Activated T-helper 1 cell treated with anti-CD3 and anti-CD28 coated beads, Interleukin-2, amount 50 U/mL, for 16 hours (primary cell): Measurements from ENCODE around the gene THSD8.

ENCODE experiments used
- DNase-seq, 2 donors: peaks; one replicate each; pipeline ENCODE4 v3.0.0-alpha.2; 2020; ENCODE audit warnings: low read depth in 1 of 2, low spot score in 1 of 2

The THSD8 gene

GRCh38 chr19:12779162-12779993 lies 22.5 kb upstream of the THSD8 start:
- no peak for DNase-seq

- no peak for DNase-seq
Observed at GRCh38 chr19:12782174-12782423, 19.8 kb upstream of the THSD8 start.

- DNase-seq = peak; percentile 80 to 93
Observed at GRCh38 chr19:12782424-12783290, 19.2 kb upstream of the THSD8 start.

- no peak for DNase-seq
Observed at GRCh38 chr19:12783291-12783848, 18.5 kb upstream of the THSD8 start.

GRCh38 chr19:12783849-12784393 lies 17.9 kb upstream of the THSD8 start:
- DNase-seq = no peak

GRCh38 chr19:12784394-12784870 lies 17.4 kb upstream of the THSD8 start:
- DNase-seq = no peak

GRCh38 chr19:12784871-12785430 lies 16.9 kb upstream of the THSD8 start:
- no peak for DNase-seq

GRCh38 chr19:12785431-12786031 lies 16.3 kb upstream of the THSD8 start:
- no peak for DNase-seq

GRCh38 chr19:12786141-12786870 lies 15.6 kb upstream of the THSD8 start:
- DNase-seq = no peak

GRCh38 chr19:12786952-12787351 lies 14.9 kb upstream of the THSD8 start:
- no peak for DNase-seq

- no peak for DNase-seq
Observed at GRCh38 chr19:12787458-12787857, 14.4 kb upstream of the THSD8 start.

- DNase-seq = no peak
Observed at GRCh38 chr19:12788042-12788681, 13.7 kb upstream of the THSD8 start.

- DNase-seq = peak in 1 of 2 donors; percentile 45
Observed at GRCh38 chr19:12788682-12789097, 13.2 kb upstream of the THSD8 start.

GRCh38 chr19:12789098-12789903 lies 12.6 kb upstream of the THSD8 start:
- DNase-seq = no peak

- DNase-seq = peak; percentile 71 to 90
Observed at GRCh38 chr19:12789904-12790619, 11.8 kb upstream of the THSD8 start.

- no peak for DNase-seq
Observed at GRCh38 chr19:12790628-12791344, 11.1 kb upstream of the THSD8 start.

GRCh38 chr19:12791345-12792050 lies 10.4 kb upstream of the THSD8 start, which contains the start of gene JUNB:
JUNB (plus strand) TSS chr19:12791486; CDS start chr19:12791772, 286 bp downstream.
- DNase-seq = peak; percentile 94 to 96
